Mesenchymal stem cell (in vitro differentiated cells and primary cell): ENCODE measurements around the gene ASPA.

Source experiments
- DNase-seq: peaks from one replicate; pipeline ENCODE4 v3.0.0-alpha.2; 2013
- H2AFZ ChIP-seq: one replicate; pipeline ENCODE4 v1.6.1; 2013; ENCODE audit warnings: low read depth, mild to moderate bottlenecking, control low read depth, inconsistent platforms, low read length, moderate library complexity
- H2AK5ac ChIP-seq: 2 replicates; pipeline ENCODE4 v1.6.1; 2013; ENCODE audit warnings: low read length, moderate library complexity, mild to moderate bottlenecking, inconsistent platforms; ENCODE audit not compliant: severe bottlenecking
- H2BK120ac ChIP-seq: one replicate; pipeline ENCODE4 v1.6.1; 2013; ENCODE audit warnings: low read depth, mild to moderate bottlenecking, inconsistent platforms, low read length, moderate library complexity
- H2BK12ac ChIP-seq, 2 experiments: one replicate each; pipeline ENCODE4 v1.6.1; 2013; ENCODE audit warnings: inconsistent platforms in 2 of 2, low read length in 2 of 2, mild to moderate bottlenecking in 2 of 2, moderate library complexity in 2 of 2, control low read depth in 1 of 2
- H2BK15ac ChIP-seq: one replicate; pipeline ENCODE4 v1.6.1; 2013; ENCODE audit warnings: mild to moderate bottlenecking, low read depth, inconsistent platforms; ENCODE audit not compliant: poor library complexity, severe bottlenecking
- H2BK5ac ChIP-seq: 2 replicates; pipeline ENCODE4 v1.6.1; 2013; ENCODE audit warnings: low read depth, mild to moderate bottlenecking, low read length, control low read depth, inconsistent platforms; ENCODE audit not compliant: poor library complexity, severe bottlenecking
- H3K14ac ChIP-seq, 2 experiments: one replicate each; pipeline ENCODE4 v1.6.1; 2013; ENCODE audit warnings: inconsistent platforms in 2 of 2, low read length in 2 of 2, control low read depth in 1 of 2, mild to moderate bottlenecking in 1 of 2, moderate library complexity in 1 of 2
- H3K18ac ChIP-seq, 2 experiments: one replicate each; pipeline ENCODE4 v1.6.1; 2013; ENCODE audit warnings: inconsistent platforms in 2 of 2, low read length in 2 of 2, control low read depth in 1 of 2, low read depth in 1 of 2, mild to moderate bottlenecking in 1 of 2
- H3K23ac ChIP-seq, 2 experiments: one replicate each; pipeline ENCODE4 v1.6.1; 2013; ENCODE audit warnings: inconsistent platforms in 2 of 2, low read length in 2 of 2, mild to moderate bottlenecking in 2 of 2, moderate library complexity in 2 of 2, control low read depth in 1 of 2
- H3K27ac ChIP-seq: 2 replicates; pipeline ENCODE4 v1.5.1; 2013; ENCODE audit warnings: mild to moderate bottlenecking, moderate library complexity, low read length, control low read depth, inconsistent platforms; ENCODE audit not compliant: poor library complexity, severe bottlenecking
- H3K27me3 ChIP-seq, 2 experiments: 2 replicates each; pipeline versions ENCODE4 v1.6.1 to v1.7.0; 2013; ENCODE audit warnings: low read length in 2 of 2, mild to moderate bottlenecking in 2 of 2, moderate library complexity in 2 of 2, control low read depth in 1 of 2, inconsistent platforms in 1 of 2; ENCODE audit not compliant: control insufficient read depth in 1 of 2, insufficient read depth in 1 of 2
- H3K36me3 ChIP-seq, 2 experiments: 2 replicates each; pipeline versions ENCODE4 v1.6.1 to v1.7.0; 2013; ENCODE audit warnings: low read length in 2 of 2, control low read depth in 1 of 2, inconsistent platforms in 1 of 2, low read depth in 1 of 2, mild to moderate bottlenecking in 1 of 2; ENCODE audit not compliant: insufficient read depth in 2 of 2, control insufficient read depth in 1 of 2
- H3K4ac ChIP-seq, 2 experiments: one replicate each; pipeline ENCODE4 v1.6.1; 2013; ENCODE audit warnings: inconsistent platforms in 2 of 2, low read length in 2 of 2, mild to moderate bottlenecking in 2 of 2, moderate library complexity in 2 of 2, control low read depth in 1 of 2, low read depth in 1 of 2
- H3K4me1 ChIP-seq: 2 replicates; pipeline ENCODE4 v1.6.1; 2013; ENCODE audit warnings: low read depth, low read length, control low read depth; ENCODE audit not compliant: control insufficient read depth, insufficient read depth
- H3K4me2 ChIP-seq: 2 replicates; pipeline ENCODE4 v1.6.1; 2013; ENCODE audit warnings: low read length, mild to moderate bottlenecking, inconsistent platforms; ENCODE audit not compliant: poor library complexity, severe bottlenecking
- H3K4me3 ChIP-seq, 2 experiments: 2 replicates each; pipeline versions ENCODE4 v1.5.1 to v1.7.0; 2013; ENCODE audit warnings: low read length in 2 of 2, mild to moderate bottlenecking in 2 of 2, control low read depth in 1 of 2, low read depth in 1 of 2; ENCODE audit not compliant: insufficient read depth in 1 of 2
- H3K79me1 ChIP-seq: replicated peaks from 2 replicates; pipeline ENCODE4 v1.6.1; 2013; ENCODE audit warnings: mild to moderate bottlenecking, control low read depth, low read length, inconsistent platforms; ENCODE audit not compliant: poor library complexity, severe bottlenecking
- H3K9ac ChIP-seq: 2 replicates; pipeline ENCODE4 v1.7.0; 2013; ENCODE audit warnings: mild to moderate bottlenecking, low read length, moderate library complexity
- H3K9me3 ChIP-seq: 2 replicates; pipeline ENCODE4 v1.7.0; 2013; ENCODE audit warnings: mild to moderate bottlenecking, low read length; ENCODE audit not compliant: control insufficient read depth
- H4K8ac ChIP-seq: one replicate; pipeline ENCODE4 v1.6.1; 2013; ENCODE audit warnings: inconsistent platforms, mild to moderate bottlenecking, low read length, moderate library complexity
- H4K91ac ChIP-seq: one replicate; pipeline ENCODE4 v1.6.1; 2013; ENCODE audit warnings: mild to moderate bottlenecking, low read length, inconsistent platforms
- WGBS: methylation state at CpG from one replicate; pipeline ENCODE4 v1.1.7; 2013; ENCODE audit warnings: mixed read lengths; 5-methylcytosine and 5-hydroxymethylcytosine counted together

Gene ASPA

DNA sequence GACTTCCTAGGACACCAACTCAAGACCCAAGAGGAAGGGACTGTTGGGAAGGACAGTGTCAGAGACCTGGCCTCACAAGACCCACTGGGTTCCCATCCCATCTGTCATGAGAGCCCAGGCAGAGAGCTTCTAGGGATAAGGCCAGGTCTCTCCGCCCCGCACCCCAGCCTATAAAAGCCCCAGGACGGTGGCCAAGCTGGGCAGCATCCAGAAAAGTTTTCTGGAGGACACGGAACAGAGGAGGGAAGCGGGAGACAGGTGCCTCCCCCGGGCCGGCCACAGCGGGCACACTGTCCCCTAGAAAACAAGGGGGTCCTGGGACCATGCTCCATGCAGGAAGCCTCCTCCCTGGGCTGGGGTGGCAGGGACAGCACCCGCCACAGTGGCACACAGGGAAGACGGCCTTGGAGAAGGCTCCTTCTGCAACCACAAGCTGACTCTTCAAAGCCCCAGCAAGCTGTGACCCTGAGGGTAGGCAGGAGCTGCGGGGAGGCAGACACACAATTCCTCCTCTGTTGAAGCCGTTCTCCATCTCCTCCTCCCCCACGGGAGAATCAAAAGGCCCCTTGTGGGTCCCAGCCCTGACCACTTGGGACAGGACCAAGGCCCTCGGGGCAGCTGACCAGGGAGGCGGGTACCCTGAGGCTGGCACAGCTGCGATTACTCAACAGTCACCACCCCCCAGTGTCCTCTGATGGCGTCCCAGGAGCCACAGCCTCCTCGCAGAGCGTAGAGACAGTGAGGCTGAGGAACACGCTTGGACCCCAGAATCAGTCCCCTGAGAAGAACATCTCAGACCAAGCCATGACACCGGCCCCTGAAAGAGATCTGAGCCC lies 55.7 kb downstream of the ASPA start:
- H3K36me3 ChIP-seq, result peaks cover 6 to 15% of the 10 kb centered on the region in 2 experiments
- no peaks in the 10 kb centered on the region for H3K9me3 ChIP-seq
- 91% methylated on average over 21 of the region's 21 CpGs for WGBS

DNA sequence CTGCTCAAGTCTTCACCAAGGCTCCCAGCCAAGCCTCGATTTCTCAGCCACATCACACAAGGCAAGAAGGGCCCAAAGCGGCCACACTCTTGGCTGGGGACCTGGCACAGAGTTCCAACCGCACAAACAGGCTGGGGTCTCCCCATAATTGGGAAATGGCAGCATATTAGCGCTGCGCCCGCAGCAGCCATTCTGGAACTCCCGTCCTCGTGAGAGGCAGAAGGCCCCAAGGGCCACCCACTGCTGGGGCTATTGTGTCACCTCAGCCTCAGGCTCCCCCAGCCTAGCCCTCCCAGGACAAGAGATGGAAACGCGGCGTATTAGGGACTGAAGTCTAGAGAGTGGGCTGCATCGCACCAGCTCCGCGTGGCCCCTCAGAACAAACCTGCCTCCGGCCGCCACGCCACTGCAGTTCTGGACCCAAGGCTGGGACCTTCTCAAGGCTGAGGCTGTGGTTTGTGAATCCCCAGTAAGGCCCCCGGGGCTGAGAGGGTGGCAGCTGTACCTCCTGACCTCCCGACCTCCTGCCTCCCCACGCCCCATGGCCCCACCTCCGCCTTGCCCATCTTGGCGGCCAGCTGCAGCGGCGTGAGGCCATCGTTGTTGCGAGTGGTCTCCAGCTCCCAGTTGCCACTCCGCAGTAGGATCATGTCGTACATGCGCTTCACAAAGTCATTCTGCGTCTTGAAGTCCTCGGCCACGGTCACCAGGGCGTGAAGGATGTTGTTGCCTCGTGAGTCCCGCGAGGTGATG lies 56.5 kb downstream of the ASPA start:
- 92% methylated on average over 36 of the region's 36 CpGs for WGBS
- peak overlapping the region; percentile 2 for H2BK15ac ChIP-seq
- no peak overlapping the region for H4K91ac ChIP-seq
- H3K9ac ChIP-seq, result no peak overlapping the region
- no peak overlapping the region for H3K14ac ChIP-seq
- H3K27me3 ChIP-seq, result no peaks in the 10 kb centered on the region
- no peak overlapping the region for H2AFZ ChIP-seq
- no peaks in the 10 kb centered on the region for H3K79me1 ChIP-seq
- H3K4ac ChIP-seq, result no peak overlapping the region
- no peak for DNase-seq
- H2BK120ac ChIP-seq, result no peak overlapping the region
- H3K23ac ChIP-seq, result peak overlapping the region in 1 of 2 experiments; percentile 15
- H2AK5ac ChIP-seq, result no peak overlapping the region
- peaks cover 6 to 7% of the 10 kb centered on the region in 2 experiments for H3K36me3 ChIP-seq
- no peak overlapping the region for H4K8ac ChIP-seq
- peaks cover 17% of the 10 kb centered on the region for H3K4me1 ChIP-seq
- H3K4me3 ChIP-seq, result no peak overlapping the region
- H3K4me2 ChIP-seq, result no peak overlapping the region
- H3K9me3 ChIP-seq, result no peaks in the 10 kb centered on the region
- no peak overlapping the region for H3K18ac ChIP-seq
- H2BK12ac ChIP-seq, result no peak overlapping the region
- no peak overlapping the region for H3K27ac ChIP-seq
- H2BK5ac ChIP-seq, result no peak overlapping the region

More for the DNA sequence above, 55.7 kb downstream of the ASPA start:
- Histone ChIP-seq H3K14ac (no peak overlapping the region), H2AK5ac (no peak overlapping the region), H3K4me3 (peak overlapping the region in 1 of 2 experiments; percentile 5), H3K27me3 (no peaks in the 10 kb centered on the region), H4K91ac (no peak overlapping the region), H3K27ac (no peak overlapping the region), H2BK12ac (no peak overlapping the region), H3K4ac (no peak overlapping the region), H3K23ac (no peak overlapping the region), H3K18ac (no peak overlapping the region), H2BK120ac (no peak overlapping the region), H3K9ac (no peak overlapping the region), H3K4me1 (peaks cover 17% of the 10 kb centered on the region), H4K8ac (no peak overlapping the region), H2BK5ac (no peak overlapping the region), H2AFZ (no peak overlapping the region), H3K79me1 (no peaks in the 10 kb centered on the region), H3K4me2 (no peak overlapping the region), H2BK15ac (no peak overlapping the region)
- no peak for DNase-seq

DNA sequence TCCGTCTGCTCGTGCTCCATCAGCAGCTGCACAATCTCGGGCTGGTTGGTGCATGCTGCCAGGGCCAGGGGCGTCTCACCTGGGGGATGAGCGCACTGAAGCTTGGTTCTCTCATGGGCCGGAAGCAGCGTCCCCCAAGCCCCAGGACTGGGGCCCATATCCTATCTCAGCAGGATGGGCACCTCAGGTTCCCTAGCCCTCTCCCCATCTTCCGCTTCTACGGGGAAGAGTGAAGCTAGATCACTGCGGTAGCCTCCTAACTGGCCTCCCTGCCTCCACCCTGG lies 57.0 kb downstream of the ASPA start:
- H4K8ac ChIP-seq, result no peak overlapping the region
- no peak overlapping the region for H3K14ac ChIP-seq
- H3K27me3 ChIP-seq, result no peaks in the 10 kb centered on the region
- peak overlapping the region in 1 of 2 experiments; percentile 21 for H3K4me3 ChIP-seq
- peak overlapping the region in 1 of 2 experiments; percentile 15 for H3K23ac ChIP-seq
- no peaks in the 10 kb centered on the region for H3K9me3 ChIP-seq
- no peak overlapping the region for H3K18ac ChIP-seq
- H4K91ac ChIP-seq, result no peak overlapping the region
- H3K79me1 ChIP-seq, result no peaks in the 10 kb centered on the region
- WGBS, result 95% methylated on average over 10 of the region's 10 CpGs
- no peak overlapping the region for H3K27ac ChIP-seq
- no peak for DNase-seq
- H2AK5ac ChIP-seq, result no peak overlapping the region
- H3K9ac ChIP-seq, result no peak overlapping the region
- H2BK120ac ChIP-seq, result no peak overlapping the region
- H2AFZ ChIP-seq, result no peak overlapping the region
- no peak overlapping the region for H2BK15ac ChIP-seq
- no peak overlapping the region for H3K4me2 ChIP-seq
- no peak overlapping the region for H2BK12ac ChIP-seq
- no peak overlapping the region for H2BK5ac ChIP-seq
- peaks cover 2 to 6% of the 10 kb centered on the region in 2 experiments for H3K36me3 ChIP-seq
- H3K4ac ChIP-seq, result no peak overlapping the region
- H3K4me1 ChIP-seq, result peaks cover 17% of the 10 kb centered on the region

DNA sequence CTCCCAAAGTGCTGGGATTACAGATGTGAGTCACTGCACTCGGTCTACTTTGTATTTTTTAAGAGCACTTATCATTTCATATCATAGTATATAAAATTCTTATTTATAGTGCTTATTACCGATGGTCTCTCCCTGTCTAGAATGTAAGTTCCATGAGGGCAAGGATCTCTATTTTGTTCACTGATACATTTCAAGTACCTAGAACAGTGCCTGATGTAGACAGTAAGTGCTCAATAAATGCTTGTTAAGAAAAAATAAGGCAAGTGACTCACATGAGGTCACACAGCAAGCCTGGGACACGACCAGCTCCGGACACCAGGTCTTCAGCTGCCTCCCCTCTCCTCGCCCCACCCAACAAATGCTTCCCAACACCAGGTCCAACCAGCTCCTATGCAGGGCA lies 58.0 kb downstream of the ASPA start:
- peaks cover 17% of the 10 kb centered on the region for H3K4me1 ChIP-seq
- H2BK5ac ChIP-seq, result no peak overlapping the region
- no peak overlapping the region for H3K23ac ChIP-seq
- H3K9ac ChIP-seq, result no peak overlapping the region
- no peak overlapping the region for H3K4ac ChIP-seq
- no peak overlapping the region for H3K4me3 ChIP-seq
- no peak overlapping the region for H2AFZ ChIP-seq
- H2BK120ac ChIP-seq, result no peak overlapping the region
- H2BK12ac ChIP-seq, result no peak overlapping the region
- peaks cover 0 to 6% of the 10 kb centered on the region in 2 experiments for H3K36me3 ChIP-seq
- H2BK15ac ChIP-seq, result no peak overlapping the region
- no peak overlapping the region for H2AK5ac ChIP-seq
- no peak for DNase-seq
- no peak overlapping the region for H4K8ac ChIP-seq
- H3K27me3 ChIP-seq, result no peaks in the 10 kb centered on the region
- H3K9me3 ChIP-seq, result no peaks in the 10 kb centered on the region
- H3K14ac ChIP-seq, result no peak overlapping the region
- no peak overlapping the region for H3K18ac ChIP-seq
- H4K91ac ChIP-seq, result no peak overlapping the region
- H3K4me2 ChIP-seq, result no peak overlapping the region
- WGBS, result 95% methylated on average over 3 of the region's 5 CpGs
- H3K79me1 ChIP-seq, result no peaks in the 10 kb centered on the region
- H3K27ac ChIP-seq, result no peak overlapping the region
